HS-5 (cell line): Measurements from ENCODE around the gene TRPC5OS.

ENCODE experiments used
- DNase-seq: peaks from one replicate; pipeline ENCODE4 v3.0.0-alpha.2; 2012; ENCODE audit warnings: low read depth

The TRPC5OS gene

DNA sequence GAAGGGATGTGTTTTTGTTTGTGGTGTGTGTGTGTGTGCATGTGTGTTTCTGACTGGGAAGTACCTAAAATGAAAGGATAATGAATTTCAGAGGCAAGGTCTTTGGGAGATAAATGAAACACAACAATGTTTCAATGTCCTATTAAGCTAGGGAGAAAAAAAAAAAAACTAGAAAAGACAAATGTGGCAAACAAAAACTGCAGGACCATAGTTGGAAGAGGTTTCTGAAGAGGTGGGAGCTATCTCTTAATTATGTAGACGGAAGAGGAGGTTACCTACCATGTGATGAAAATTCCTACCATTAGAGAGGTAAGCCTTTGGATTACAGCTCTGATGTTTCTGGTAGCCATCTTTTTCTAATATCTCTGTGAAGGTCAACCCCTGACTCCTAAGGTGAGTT, at the start of gene TRPC5OS:
Gene TRPC5OS, plus strand, starts transcription at position 301 of the 400 bp plus-strand sequence. CDS start 25,669 bp downstream, outside the sequence.
- DNase-seq: no peak

DNA sequence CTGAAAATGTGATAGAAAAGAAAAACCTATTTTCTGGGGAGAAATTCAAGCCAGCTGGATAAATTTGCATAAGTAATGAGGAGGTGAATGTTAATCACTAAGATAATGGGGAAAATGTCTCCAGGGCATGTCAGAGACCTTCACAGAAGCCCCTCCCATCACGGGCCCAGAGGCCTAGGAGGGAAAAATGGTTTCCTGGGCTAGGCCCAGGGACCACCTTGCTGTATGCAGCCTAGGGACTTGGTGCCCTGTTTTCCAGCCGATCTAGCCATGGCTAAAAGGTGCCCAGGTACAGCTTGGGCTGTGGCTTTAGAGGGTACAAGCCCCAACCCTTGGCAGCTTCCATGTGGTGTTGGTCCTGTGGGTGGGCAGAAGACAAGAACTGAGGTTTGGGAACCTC, 46.6 kb upstream of the TRPC5OS start:
- DNase-seq: no peak

DNA sequence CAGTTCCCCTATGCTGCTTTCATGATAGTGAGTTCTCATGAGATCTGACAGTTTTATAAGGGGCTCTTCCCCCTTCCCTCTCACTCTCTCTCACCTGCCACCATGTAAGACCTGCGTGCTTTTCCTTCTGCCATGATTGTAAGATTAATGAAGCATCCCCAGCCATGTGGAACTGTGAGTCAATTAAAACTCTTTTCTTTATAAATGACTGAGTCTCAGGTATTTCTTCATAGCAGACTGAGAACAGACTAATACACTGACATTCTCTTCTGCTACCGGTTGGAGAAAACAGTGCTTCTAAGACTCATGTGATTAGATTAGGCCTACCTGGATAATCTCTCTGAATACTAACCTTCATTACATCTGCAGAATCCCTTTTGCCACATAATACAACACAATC, 45.4 kb upstream of the TRPC5OS start:
- DNase-seq: no peak

DNA sequence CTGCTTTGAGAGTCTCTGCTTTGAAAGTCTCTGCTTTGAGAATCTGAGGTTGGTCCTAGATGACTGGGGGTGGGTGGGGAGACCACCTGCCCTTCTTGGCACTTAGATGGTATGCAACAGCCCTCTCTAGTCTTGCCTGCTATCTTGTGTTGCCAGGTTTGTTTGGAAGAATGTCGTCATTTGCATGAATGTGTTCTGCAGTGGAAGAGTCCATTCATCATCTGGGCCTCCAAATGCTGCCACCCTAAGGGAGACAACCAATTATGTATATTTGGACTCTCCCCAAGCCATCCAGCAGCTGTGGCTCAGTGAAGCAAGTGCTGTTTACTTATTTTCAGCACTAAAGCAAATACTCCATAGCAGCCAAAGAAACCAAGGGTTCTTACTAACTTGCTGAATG, 44.6 kb upstream of the TRPC5OS start:
- no peak for DNase-seq

DNA sequence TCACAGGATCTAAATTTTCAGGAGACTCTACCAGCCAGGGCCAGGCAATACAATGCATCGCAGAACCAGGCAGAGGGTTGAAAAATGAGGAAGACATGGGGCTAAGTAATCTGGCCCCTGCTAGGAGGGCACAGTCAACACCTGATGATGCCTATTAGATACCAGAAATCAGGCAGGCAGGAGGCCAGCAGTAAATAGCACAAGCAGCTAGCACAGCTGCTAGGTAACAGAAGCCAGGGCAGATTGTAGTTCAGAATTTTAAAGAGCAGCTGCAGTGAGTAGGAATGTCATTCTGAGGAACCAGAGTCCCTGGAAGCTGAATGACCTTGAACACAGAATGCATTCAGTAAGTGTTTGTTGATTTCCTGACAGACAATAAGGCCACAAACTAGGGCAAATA, 38.8 kb upstream of the TRPC5OS start:
- no peak for DNase-seq

DNA sequence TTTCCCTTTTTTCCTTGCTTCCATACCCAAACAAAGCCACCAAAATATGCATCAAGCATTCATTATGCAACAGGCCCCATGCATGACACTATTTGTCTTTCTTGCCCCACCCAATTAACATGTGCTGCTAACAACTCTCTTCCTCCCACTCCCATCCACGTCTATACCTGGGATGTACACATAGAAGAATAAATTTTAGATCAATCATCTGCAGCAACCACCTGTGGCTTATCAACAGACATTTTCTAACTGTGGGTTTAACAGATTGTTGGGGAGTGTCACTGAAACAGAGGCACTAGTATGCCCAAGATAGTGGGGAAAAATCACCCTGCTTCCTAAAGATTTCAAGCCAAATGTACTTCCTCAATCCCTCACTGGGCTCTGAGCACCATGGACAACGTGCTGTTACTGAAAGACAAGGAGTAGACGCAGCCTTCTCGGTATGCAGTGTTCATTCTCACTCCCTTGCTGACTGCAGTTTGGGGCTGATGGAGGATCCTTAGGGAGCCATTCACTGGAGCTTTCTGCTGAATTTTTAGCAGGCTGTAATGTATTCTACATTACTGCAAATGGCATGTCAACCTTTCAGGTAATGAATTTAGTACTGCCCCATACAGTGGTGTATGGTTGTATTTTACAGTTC, 28.4 kb upstream of the TRPC5OS start:
- DNase-seq: no peak

DNA sequence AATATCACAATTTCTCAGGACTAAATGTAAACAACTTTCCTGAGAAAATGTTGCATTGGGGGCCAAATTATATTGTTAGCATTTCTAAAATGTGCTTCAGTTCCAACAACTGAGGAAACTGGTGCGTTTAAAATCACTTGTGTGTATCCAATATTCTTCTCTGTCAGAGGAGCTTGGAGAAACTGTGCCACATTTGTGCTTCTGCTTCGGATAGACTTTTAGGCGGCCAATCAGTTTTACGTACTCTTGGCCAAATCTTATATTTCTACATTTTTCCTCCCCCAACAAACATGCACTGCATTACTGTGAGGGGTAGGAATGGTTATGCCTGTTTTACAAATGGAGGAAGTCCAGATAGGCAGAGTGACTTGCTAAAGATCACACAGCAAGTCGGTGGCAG, 27.4 kb upstream of the TRPC5OS start:
- DNase-seq: no peak

DNA sequence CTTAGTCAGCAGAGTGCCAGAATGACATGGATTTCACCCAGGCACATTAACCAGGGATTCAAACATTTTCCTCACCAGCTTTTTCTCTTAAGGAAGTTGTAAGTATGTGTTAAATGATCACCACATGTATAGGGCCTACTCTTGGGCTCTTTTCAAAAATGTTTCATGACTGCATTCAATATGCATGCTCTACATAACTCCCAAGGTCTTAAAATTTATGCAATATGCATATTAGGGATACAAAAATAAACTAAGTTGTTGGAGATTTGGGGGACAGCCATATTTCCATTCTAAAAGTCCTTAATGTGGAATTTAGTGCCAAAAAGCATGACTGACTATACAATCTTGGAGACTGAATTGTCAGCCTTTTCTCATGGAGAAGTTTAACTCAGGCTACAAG, 25.0 kb upstream of the TRPC5OS start:
- DNase-seq: no peak

DNA sequence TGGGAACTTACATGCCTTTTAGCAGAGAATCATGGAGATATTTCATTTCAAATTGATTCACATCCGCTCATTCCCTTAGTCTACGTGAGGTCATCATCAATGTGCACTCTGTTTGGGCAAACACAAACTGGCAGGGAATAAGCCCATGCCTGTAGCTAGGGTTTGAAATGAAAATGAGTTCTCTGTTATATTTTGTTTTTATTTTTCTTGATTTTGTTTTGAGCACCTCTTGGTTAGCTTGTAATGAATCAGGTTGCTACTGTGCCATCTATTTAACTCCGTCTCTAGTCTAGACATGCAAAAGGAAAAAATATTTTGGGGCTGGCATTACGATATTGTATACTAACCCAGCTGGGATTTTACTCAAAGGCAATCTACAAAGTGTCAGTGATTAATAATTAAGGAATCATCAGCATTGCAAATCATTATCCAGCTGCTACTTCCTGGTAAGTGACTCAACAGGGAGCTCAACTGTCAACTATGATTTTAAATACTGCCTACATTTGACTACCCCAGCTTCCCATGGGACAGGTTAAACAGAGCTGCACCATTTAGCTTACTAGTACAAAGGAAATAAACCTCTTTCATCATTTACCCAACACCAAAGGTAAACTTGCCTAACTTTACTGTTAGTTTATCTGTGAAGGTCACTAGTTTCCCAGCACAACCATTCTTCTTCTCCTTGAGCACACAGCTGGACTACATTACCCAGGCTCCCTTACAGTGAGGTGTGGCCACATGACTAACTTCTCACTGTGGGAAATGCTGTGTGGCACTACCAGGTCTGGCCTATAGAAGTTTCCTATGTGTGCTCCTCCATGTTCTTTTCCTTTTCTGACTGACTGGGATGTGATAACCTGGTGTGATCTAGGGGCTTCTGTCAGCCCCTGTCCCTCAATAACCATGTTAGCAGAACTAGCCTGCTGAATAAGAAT, 21.2 kb upstream of the TRPC5OS start:
- no peak for DNase-seq

DNA sequence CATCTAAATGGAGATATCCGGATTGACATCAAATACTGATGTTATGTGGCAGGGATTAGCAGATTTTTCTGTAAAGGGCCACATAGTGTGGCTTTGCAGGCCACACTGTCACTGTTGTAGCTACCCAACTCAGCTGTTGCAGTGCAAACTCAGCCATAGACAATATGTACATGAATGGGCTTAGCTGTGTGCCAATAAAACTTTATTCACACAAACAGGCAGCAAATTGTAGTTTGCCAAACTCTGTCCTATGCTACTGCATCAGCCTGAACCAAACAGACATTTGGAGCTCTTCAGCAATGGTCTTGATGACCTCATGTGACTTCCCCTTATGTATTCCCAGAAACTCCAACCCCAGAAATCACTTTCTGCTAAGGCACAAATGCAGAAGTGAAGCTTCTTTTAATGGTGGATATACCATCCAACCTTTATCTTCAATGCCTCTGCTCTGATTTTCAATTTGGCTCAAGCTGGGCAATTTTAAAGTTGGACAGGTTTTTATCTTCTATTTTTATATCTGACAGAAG, 18.4 kb upstream of the TRPC5OS start:
- no peak for DNase-seq

DNA sequence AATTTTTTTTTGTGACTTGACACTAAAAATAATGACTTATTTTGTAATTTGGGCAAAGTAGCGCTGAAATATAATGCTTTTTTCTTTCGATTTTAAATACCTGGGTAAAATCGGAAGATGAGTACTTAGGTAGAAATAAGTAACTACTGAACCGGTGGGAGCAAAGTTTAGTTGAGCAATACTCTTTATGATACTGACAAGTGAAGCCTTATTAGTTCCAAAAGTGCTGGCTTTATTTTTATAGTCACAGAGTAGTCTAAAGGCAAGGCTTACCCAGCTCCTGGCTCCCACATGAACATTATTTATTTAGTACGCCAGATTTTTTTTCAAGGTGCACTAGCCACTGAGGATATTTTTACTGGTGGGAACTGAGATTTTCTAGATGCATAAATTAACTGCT, 14.4 kb upstream of the TRPC5OS start:
- no peak for DNase-seq

DNA sequence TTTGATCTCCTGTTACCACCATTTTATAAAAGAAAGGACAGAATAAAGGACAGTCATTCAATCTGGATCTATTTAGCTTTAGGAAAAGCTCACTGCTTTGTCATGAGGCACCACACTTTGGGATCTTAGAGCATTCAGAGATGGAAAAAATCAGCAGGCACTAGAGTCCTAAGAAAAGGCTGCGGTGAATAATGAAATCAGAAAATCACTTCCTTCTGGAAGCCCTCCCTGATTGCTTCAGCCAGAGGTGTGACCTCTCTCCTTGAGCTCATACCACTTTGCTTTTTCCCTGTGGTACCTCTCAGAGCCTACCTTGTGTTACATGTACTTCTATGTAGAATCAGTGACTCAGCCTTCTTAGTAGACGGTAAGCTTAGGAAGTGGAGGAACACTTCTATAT, 8.7 kb upstream of the TRPC5OS start:
- no peak for DNase-seq

DNA sequence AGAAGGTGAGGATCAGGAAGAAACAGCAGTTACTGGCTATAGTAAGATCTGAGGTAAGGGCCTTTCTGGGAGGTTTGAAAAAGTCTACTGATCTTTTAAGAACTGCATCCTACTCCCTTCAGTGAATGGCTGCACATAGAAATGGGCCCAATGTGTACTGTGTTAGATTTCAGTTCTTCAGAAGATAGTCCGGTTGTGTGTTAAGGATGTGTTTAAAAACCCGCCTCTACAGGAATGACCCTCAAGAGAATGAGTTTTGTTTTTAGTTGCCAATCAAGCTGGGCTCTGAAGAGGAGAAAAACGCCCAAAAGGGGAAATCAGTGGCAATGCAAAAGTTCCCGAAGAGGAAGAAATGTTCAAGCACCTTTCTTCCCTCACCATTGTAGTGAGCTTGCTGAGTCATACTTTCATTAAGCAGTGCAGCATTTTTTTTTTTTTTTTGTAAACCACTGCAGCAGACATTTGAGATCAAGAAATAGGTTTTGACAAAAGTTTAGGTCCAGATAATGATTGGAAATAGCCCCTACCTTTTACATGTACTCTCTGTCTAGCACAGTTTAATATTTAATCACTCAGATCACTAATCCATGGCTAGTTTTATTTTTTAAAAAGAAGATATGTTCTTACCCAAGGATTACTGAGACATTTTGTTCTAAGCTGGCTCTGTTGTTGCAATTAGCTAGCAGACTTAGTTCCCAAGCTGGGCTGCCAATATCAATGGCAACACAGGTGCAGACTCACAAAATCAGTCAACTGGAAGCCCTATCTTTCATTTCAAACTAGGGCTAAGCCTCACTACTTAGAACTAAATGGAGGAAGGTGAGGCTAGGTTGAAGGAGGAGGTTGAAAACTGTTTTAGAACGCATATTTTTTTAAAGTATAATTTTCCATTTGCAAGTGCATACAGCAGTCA, 7.0 kb upstream of the TRPC5OS start:
- no peak for DNase-seq

DNA sequence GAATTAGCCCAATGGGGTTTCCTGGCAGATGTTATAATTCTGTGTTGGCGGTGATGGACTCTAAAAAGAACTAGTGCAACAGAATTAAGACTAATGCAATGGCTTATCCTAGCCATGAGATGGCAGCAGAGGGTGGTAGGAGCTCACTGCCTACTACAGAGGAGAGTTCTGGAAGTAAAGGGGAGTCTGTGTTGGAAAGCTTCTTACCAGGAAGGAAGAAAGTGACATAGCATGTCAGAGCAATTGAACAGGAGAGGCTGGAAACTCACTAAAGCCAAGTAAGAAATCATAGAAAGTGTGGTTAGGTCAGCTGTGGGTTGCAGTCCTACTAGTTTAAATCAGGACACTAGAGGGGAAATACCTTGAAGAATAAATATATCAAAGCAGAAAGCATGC, 6.3 kb upstream of the TRPC5OS start:
- DNase-seq: no peak

DNA sequence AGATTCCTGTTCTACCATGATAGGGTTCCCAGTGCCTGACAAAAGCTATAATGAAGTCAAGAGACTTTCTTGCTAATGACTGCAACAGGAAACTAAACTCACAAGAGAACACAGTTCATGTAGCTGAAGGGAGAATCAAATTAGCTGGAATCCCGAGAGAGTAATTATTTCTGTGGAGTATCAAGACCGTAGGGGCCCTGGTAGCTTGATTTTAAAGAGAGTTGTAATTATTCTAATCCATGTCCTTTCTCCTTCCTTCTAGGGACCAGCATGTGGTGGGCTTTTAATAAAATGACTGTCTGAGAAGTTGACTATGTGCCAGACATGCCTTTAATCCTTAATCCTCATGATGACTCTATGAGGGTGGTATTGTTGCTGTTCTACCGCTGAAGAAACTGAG, 1.7 kb upstream of the TRPC5OS start:
- no peak for DNase-seq

DNA sequence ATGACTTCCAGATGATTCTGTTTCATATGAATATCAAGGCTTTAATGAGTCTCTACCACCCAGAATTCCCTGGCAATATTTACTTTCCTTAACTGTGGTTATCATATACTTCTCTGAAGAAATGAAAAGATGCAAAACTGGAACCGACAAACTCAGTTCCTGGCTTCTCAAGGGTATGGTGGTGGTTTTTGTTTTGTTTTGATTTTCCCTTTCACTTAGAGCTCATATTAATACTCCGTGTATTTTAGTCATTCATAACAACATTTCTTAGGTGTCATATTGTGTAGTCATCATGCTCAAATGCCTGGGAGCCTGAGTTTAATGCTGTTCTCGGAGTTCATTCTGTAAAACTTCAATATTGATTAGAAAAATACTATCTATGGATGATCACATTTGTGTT, 665 bp downstream of the TRPC5OS start:
- no peak for DNase-seq

DNA sequence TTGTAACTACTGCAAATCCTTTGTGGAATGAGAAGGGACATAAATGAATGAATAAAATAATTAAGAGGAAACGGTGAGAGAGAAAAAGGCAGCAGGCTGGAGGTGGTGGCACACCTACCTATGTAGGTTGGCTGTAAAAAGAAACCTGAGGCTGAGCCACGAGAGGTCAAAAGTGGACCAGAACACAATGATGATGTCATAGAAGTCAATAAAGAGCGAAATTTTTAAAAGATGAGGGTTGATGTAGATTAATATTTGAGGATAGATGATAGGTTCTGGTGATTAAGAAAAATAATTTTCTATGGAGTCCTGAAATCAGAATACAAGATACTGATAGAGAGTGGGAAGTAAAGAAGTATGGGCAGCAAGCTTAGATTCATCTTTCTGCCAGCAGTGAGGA, 1.7 kb downstream of the TRPC5OS start:
- DNase-seq: no peak

DNA sequence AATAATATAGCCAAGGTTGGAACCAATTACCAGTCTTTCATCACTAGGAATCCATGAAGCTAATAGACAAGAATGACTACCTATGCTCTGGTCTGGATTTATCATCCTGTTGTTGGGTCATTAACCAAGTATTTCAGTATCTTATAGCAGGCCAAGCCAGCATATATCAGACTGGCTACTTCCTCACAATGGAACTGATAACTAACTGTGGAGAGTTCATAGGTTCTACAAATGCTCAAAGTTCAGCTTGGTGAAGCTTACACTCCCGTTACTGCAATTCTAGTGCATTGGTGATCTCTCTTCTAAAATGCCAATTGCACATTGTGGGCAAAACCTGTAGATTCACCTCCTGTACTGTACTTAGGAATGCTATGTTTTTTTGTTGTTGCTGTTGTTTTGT, 4.8 kb downstream of the TRPC5OS start:
- DNase-seq: no peak

DNA sequence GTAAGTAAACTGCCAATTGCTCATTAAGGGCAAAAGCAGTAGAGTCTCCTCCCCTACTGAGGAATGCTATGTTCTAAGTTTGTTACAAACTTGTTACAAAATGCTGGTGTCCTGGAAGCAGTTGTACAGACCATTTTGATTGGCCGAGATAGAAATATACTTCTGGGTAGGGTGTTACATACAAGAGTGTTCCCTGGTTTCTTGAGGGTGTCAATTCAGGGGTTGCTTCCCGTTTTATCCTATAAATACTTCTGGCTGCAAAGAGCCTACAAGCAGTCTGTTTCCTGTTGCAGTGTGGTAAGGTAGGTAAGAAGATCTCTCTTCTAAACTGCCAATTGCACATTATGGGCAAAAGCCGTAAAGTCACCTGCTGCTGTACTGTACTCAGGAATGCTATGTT, 5.7 kb downstream of the TRPC5OS start:
- no peak for DNase-seq

DNA sequence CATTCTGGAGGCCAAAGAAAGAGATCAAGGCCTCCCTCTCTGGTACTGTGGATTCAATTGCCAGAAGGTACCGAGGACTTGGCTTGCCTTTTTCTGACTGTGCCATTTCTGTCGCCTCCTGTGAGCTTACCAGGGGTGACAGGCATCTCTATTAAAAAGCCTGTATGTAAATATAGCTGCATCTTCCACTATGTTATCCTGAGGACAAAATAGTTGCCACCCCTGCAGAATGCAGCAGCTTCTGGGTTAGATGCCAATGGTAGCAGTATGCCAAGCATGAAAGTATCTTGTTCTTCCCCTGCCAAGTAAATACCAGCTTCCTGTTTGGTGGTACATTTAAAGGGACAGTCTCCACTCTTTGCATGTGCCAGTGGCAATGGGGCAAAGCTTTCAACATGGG, 10.7 kb downstream of the TRPC5OS start:
- DNase-seq: no peak

DNA sequence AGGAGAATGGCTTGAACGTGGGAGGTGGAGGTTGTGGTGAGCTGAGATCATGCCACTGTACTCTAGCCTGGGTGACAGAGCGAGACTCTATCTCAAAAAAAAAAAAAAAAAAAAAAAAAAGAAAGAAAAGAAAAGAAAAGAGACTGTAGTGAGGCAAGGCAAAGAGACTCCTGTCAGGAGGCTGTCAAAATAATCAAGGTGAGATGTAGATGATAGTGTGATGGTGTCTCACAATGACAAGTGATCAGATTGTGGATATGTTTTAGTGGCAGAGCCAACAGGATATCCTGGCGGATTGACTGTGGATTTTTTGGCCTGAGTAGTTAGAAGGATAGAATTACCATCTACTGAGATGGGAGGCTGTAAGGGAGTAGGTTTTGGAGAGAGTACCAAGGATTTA, 12.6 kb downstream of the TRPC5OS start:
- no peak for DNase-seq

DNA sequence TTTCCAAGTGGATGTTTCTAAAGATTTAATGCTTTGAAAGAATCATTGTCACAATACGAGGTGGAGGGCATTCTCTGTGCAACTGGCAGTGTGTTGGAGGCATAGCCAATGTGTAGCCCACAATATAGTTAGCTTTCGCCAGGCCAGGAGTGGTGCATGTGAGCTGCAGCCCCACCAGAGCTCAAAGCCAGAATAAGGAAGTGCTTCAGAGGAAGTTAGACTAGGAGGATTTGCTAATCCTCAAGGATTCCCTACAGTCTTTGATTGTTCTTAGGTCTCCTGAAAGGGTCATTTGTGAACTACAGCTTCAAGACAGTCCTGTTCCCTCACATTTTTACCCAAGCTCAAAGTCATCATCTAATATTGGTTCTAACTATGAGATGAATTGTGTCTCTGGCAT, 16.4 kb downstream of the TRPC5OS start:
- DNase-seq: no peak
